ENCODE results near the gene REC114. TPM values are rescaled to one million over a fixed set of nuclear protein-coding genes. Genes with fewer than 3 reads are reported as not detected.

Gene REC114
- total and polyA plus RNA-seq, 10 of the 15 experiments (the other 5 are each of a cell fraction or from before 2014, with no cell fraction given), result not detected

- POLR2A ChIA-PET, result no interaction called here
- Histone ChIP-seq H3K4me2 (ENCODE audit: control insufficient read depth, insufficient read depth) (no peak overlapping the region), H3K27ac (ENCODE audit: control insufficient read depth, insufficient read depth) (no peak overlapping the region), H3K79me2 (ENCODE audit: control insufficient read depth, insufficient read depth, low read length) (peaks cover 51% of the 10 kb centered on the region), H3K4me1 (ENCODE audit: control insufficient read depth, insufficient read depth, low read length) (peaks cover 22% of the 10 kb centered on the region), H3K4me3 (no peak overlapping the region), H4K20me1 (ENCODE audit: control insufficient read depth, insufficient read depth) (no peaks in the 10 kb centered on the region; the same call in 1 of the 2 replicates), H3K27me3 (replicated peaks in 1 of 2; ENCODE audit: control insufficient read depth in 2 of 2, insufficient read depth in 2 of 2, low read length in 1 of 2) (no peaks in the 10 kb centered on the region), H3K9ac (ENCODE audit: control insufficient read depth, insufficient read depth, low read length) (no peak overlapping the region), H2AFZ (ENCODE audit: control insufficient read depth, low read depth, low read length) (no peak overlapping the region), H3K9me3 (replicated peaks; ENCODE audit: control insufficient read depth, insufficient read depth, low read length) (no peaks in the 10 kb centered on the region), H3K36me3 (ENCODE audit: control insufficient read depth in 2 of 2, insufficient read depth in 2 of 2, low read length in 1 of 2) (peaks cover 1 to 9% of the 10 kb centered on the region in 2 experiments)
- CTCF ChIA-PET, result interaction anchor here (6.0 kb wide), 1 partner anchor 37 kb away, joined by 30 read pairs; no protein-coding TSS in a partner anchor
- whole genome bisulfite sequencing (ENCODE audit: insufficient coverage, insufficient replicate concordance, low lambda C conversion rate, missing lambda C conversion rate), result 58% methylated on average over 3 of the region's 3 CpGs
- SMC1A ChIA-PET (ENCODE audit: uncharacterized antibody, unreplicated experiment), result interaction anchor here (6.9 kb wide), 1 partner anchor 9 kb away, joined by 40 read pairs; no protein-coding TSS in a partner anchor
- no peak for ATAC-seq
- DNase-seq (ENCODE audit: low read depth, low spot score), result no peak
- FAIRE-seq, result no peak
- intact Hi-C loops (cut with micrococcal nuclease; ENCODE audit: unreplicated experiment) (no loop called here), in situ Hi-C loops (cut with MboI) (no loop called here)
- BruUV-seq (replicated peaks), result no TSS peak
- TF ChIP-seq TCF12 (IDR thresholded peaks at IDR 0.05; ENCODE audit: low read depth, low read length) (no peak), PBX3 (IDR thresholded peaks at IDR 0.05; ENCODE audit: insufficient replicate concordance, low read depth, low read length) (no peak), SMAD5 (IDR thresholded peaks at IDR 0.05; ENCODE audit: low read depth) (no peak), GABPA (IDR thresholded peaks at IDR 0.05; ENCODE audit: low read depth) (no peak), ZNF207 (IDR thresholded peaks at IDR 0.05; ENCODE audit: borderline replicate concordance) (no peak), BCL3 (IDR thresholded peaks at IDR 0.05; ENCODE audit: borderline replicate concordance, insufficient read depth, low read depth, low read length, poor library complexity, severe bottlenecking) (no peak), ESRRA (IDR thresholded peaks at IDR 0.05; ENCODE audit: low read length) (no peak), NFIC (IDR thresholded peaks at IDR 0.05; ENCODE audit: low read depth, low read length) (no peak)
- RAD21 ChIA-PET (ENCODE audit: unreplicated experiment), result interaction anchor here (2.0 kb wide), 1 partner anchor 38 kb away, joined by 6 read pairs; no protein-coding TSS in a partner anchor
Observed at GRCh38 chr15:73598530-73599160, 155.7 kb downstream of the REC114 start.

Measured in GM12878 (cell line).